ENCODE data around the gene MRPL58. TPM values are rescaled to one million over a fixed set of nuclear protein-coding genes. Genes with fewer than 3 reads are reported as not detected.

Gene MRPL58
- total and polyA plus RNA-seq, 2 experiments from 2014 or later, result 38.0 to 66.7 TPM

DNA sequence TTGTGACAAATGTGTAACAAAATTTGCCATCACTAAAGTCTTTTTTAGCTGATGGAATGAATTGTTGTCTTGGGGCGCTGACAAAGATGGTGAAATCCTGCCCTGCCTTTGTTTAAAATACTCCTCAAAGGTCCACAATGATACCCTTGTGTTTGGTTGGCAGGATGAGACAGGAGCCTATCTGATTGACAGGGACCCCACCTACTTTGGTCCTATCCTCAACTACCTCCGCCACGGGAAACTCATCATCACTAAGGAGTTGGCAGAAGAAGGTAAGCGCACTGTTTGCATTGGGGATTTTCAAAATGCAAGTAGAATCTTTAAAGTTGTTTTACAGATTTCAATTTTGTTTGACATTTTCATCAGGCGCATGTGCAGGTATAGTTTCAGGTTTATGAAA, 36.6 kb downstream of the MRPL58 start:
- Mint-ChIP-seq H3K4me1 (peaks cover 19% of the 10 kb centered on the region), H3K9me3 (no peaks in the 10 kb centered on the region), H3K27ac (no peak overlapping the region), H3K36me3 (ENCODE audit: low read depth) (peaks cover 57% of the 10 kb centered on the region), H3K27me3 (ENCODE audit: insufficient read depth, low read depth, poor library complexity) (peaks cover 13% of the 10 kb centered on the region), H3K4me3 (peak overlapping the region; percentile 97; the same call in 1 of the 3 replicates)
- peak overlapping the region; percentile 100; the same call in 1 of the 2 replicates for H3K4me3 ChIP-seq
- H3K9me2 ChIP-seq (ENCODE audit: insufficient read depth), result no peaks in the 10 kb centered on the region
- DNase-seq (ENCODE audit: low spot score) (no peak), ATAC-seq (no peak)
- peak overlapping the region; percentile 100 for H3K4me2 ChIP-seq
- peaks cover 27% of the 10 kb centered on the region for H3K36me3 ChIP-seq (ENCODE audit: insufficient read depth)
- H3K27me3 ChIP-seq (ENCODE audit: insufficient read depth), result no peaks in the 10 kb centered on the region
- peak overlapping the region; percentile 39; the same call in 1 of the 2 replicates for H3K27ac ChIP-seq (ENCODE audit: low read depth)
- TF ChIP-seq ZNF331 (CRISPR knock-in tag; IDR thresholded peaks at IDR 0.05; ENCODE audit: low read depth), result no peak
- TF ChIP-seq ETS1 (IDR thresholded peaks at IDR 0.05), result no peak
- no peak for TF ChIP-seq EZH2 (IDR thresholded peaks at IDR 0.05; ENCODE audit: low read depth, unreplicated experiment)
- TF ChIP-seq NANOG (IDR thresholded peaks at IDR 0.05; ENCODE audit: borderline replicate concordance), result no peak
- TF ChIP-seq, protein P1, sequence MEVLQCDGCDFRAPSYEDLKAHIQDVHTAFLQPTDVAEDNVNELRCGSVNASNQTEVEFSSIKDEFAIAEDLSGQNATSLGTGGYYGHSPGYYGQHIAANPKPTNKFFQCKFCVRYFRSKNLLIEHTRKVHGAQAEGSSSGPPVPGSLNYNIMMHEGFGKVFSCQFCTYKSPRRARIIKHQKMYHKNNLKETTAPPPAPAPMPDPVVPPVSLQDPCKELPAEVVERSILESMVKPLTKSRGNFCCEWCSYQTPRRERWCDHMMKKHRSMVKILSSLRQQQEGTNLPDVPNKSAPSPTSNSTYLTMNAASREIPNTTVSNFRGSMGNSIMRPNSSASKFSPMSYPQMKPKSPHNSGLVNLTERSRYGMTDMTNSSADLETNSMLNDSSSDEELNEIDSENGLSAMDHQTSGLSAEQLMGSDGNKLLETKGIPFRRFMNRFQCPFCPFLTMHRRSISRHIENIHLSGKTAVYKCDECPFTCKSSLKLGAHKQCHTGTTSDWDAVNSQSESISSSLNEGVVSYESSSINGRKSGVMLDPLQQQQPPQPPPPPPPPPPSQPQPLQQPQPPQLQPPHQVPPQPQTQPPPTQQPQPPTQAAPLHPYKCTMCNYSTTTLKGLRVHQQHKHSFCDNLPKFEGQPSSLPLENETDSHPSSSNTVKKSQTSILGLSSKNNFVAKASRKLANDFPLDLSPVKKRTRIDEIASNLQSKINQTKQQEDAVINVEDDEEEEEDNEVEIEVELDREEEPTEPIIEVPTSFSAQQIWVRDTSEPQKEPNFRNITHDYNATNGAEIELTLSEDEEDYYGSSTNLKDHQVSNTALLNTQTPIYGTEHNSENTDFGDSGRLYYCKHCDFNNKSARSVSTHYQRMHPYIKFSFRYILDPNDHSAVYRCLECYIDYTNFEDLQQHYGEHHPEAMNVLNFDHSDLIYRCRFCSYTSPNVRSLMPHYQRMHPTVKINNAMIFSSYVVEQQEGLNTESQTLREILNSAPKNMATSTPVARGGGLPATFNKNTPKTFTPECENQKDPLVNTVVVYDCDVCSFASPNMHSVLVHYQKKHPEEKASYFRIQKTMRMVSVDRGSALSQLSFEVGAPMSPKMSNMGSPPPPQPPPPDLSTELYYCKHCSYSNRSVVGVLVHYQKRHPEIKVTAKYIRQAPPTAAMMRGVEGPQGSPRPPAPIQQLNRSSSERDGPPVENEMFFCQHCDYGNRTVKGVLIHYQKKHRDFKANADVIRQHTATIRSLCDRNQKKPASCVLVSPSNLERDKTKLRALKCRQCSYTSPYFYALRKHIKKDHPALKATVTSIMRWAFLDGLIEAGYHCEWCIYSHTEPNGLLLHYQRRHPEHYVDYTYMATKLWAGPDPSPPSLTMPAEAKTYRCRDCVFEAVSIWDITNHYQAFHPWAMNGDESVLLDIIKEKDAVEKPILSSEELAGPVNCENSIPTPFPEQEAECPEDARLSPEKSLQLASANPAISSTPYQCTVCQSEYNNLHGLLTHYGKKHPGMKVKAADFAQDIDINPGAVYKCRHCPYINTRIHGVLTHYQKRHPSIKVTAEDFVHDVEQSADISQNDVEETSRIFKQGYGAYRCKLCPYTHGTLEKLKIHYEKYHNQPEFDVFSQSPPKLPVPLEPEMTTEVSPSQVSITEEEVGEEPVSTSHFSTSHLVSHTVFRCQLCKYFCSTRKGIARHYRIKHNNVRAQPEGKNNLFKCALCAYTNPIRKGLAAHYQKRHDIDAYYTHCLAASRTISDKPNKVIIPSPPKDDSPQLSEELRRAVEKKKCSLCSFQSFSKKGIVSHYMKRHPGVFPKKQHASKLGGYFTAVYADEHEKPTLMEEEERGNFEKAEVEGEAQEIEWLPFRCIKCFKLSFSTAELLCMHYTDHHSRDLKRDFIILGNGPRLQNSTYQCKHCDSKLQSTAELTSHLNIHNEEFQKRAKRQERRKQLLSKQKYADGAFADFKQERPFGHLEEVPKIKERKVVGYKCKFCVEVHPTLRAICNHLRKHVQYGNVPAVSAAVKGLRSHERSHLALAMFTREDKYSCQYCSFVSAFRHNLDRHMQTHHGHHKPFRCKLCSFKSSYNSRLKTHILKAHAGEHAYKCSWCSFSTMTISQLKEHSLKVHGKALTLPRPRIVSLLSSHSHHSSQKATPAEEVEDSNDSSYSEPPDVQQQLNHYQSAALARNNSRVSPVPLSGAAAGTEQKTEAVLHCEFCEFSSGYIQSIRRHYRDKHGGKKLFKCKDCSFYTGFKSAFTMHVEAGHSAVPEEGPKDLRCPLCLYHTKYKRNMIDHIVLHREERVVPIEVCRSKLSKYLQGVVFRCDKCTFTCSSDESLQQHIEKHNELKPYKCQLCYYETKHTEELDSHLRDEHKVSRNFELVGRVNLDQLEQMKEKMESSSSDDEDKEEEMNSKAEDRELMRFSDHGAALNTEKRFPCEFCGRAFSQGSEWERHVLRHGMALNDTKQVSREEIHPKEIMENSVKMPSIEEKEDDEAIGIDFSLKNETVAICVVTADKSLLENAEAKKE (CRISPR knock-in tag; IDR thresholded peaks at IDR 0.05), result no peak
- no peak for TF ChIP-seq CREB1 (CRISPR knock-in tag; IDR thresholded peaks at IDR 0.05; ENCODE audit: low read depth)
- peaks cover 18% of the 10 kb centered on the region for H4K20me1 ChIP-seq (replicated peaks; ENCODE audit: insufficient read depth)
- H2AFZ ChIP-seq, result no peak overlapping the region
- peaks cover 47% of the 10 kb centered on the region for H3K79me2 ChIP-seq (replicated peaks; ENCODE audit: insufficient read depth)
- H3F3A ChIP-seq (replicated peaks; ENCODE audit: low read depth), result peaks cover 34% of the 10 kb centered on the region
- peaks cover 15% of the 10 kb centered on the region for H3K4me1 ChIP-seq (ENCODE audit: insufficient read depth)
